GM23248 (cell line): ENCODE results near the gene STXBP4. TPM values are rescaled to one million over a fixed set of nuclear protein-coding genes. Genes with fewer than 3 reads are reported as not detected.

ENCODE experiments used
- DNase-seq: peaks from one replicate; pipeline ENCODE4 v3.0.0-alpha.2; 2015
- H2AFZ ChIP-seq: fragments of 200-600 bp; sonication (generic); 2 replicates; pipeline ENCODE4 v1.6.1; 2016; ENCODE audit warnings: antibody characterized with exemption
- H3F3A ChIP-seq: fragments of 200-600 bp; sonication (generic); 2 replicates; pipeline ENCODE4 v1.6.1; 2016; ENCODE audit warnings: mild to moderate bottlenecking, antibody characterized with exemption, mixed run types; ENCODE audit not compliant: insufficient read depth
- H3K27ac ChIP-seq: fragments of 200-600 bp; sonication (generic); 2 replicates; pipeline ENCODE4 v1.5.1; 2016; ENCODE audit warnings: mild to moderate bottlenecking
- H3K27me3 ChIP-seq: fragments of 200-600 bp; sonication (generic); replicated peaks from 2 replicates; pipeline ENCODE4 v1.6.1; 2016; ENCODE audit warnings: mild to moderate bottlenecking; ENCODE audit not compliant: insufficient read depth
- H3K36me3 ChIP-seq: fragments of 200-600 bp; sonication (generic); 2 replicates; pipeline ENCODE4 v1.6.1; 2016; ENCODE audit warnings: low read depth, mild to moderate bottlenecking
- H3K4me1 ChIP-seq: fragments of 200-600 bp; sonication (generic); 2 replicates; pipeline ENCODE4 v1.6.1; 2016; ENCODE audit warnings: mild to moderate bottlenecking; ENCODE audit not compliant: insufficient read depth
- H3K4me2 ChIP-seq: fragments of 200-600 bp; sonication (generic); one replicate; pipeline ENCODE4 v1.6.1; 2016; ENCODE audit warnings: mild to moderate bottlenecking; ENCODE audit not compliant: unreplicated experiment
- H3K4me3 ChIP-seq: fragments of 200-600 bp; sonication (generic); 2 replicates; pipeline ENCODE4 v1.5.1; 2016; ENCODE audit warnings: mild to moderate bottlenecking
- H3K79me2 ChIP-seq: fragments of 200-600 bp; sonication (generic); 2 replicates; pipeline ENCODE4 v1.6.1; 2016; ENCODE audit warnings: mild to moderate bottlenecking; ENCODE audit not compliant: insufficient read depth
- H3K9ac ChIP-seq: fragments of 200-600 bp; sonication (generic); 2 replicates; pipeline ENCODE4 v1.6.1; 2016; ENCODE audit warnings: mild to moderate bottlenecking
- H3K9me2 ChIP-seq: fragments of 200-600 bp; sonication (generic); 2 replicates; pipeline ENCODE4 v1.6.1; 2016; ENCODE audit warnings: mixed run types, mild to moderate bottlenecking, moderate library complexity; ENCODE audit not compliant: insufficient read depth
- H3K9me3 ChIP-seq: fragments of 200-600 bp; sonication (generic); one replicate; pipeline ENCODE4 v1.6.1; 2017; ENCODE audit warnings: low read depth
- H4K20me1 ChIP-seq: fragments of 200-600 bp; sonication (generic); 2 replicates; pipeline ENCODE4 v1.6.0; 2016; ENCODE audit not compliant: insufficient read depth
- EZH2 ChIP-seq: fragments of 200-600 bp; sonication (generic); IDR thresholded peaks from 2 replicates; pipeline ENCODE4 v1.6.1; 2018; ENCODE audit warnings: antibody characterized with exemption, mild to moderate bottlenecking; ENCODE audit not compliant: insufficient read depth, poor library complexity, severe bottlenecking
- EZH2phosphoT487 ChIP-seq: fragments of 200-600 bp; sonication (generic); IDR thresholded peaks from 2 replicates; pipeline ENCODE4 v1.6.1; 2018; ENCODE audit warnings: antibody characterized with exemption, moderate library complexity, mild to moderate bottlenecking, low read depth; ENCODE audit not compliant: insufficient read depth
- WGBS, 2 experiments: methylation state at CpG; one replicate each; pipeline ENCODE4 v1.1.6; 2015 to 2017; ENCODE audit warnings: low lambda C conversion rate in 2 of 2, low coverage in 1 of 2; ENCODE audit errors: missing lambda C conversion rate in 2 of 2; 5-methylcytosine and 5-hydroxymethylcytosine counted together
- in situ Hi-C: fragments of 300-500 bp; cut with MboI; formaldehyde crosslinking; loops from 2 replicates; pipeline ENCODE4 v1.15.0; 2020
- polyA plus RNA-seq: library from polyadenylated mRNA; unstranded; fragments of >200 nt; fragmentation: Nextera tagmentation; extraction: Ambion mirVana; gene quantifications from 2 replicates; pipeline ENCODE4 v1.2.1, GENCODE V29; 2016
- total RNA-seq: library from RNA; depleted of rRNA; stranded (reverse); fragments of >200 nt; shearing (Covaris generic); gene quantifications from 2 replicates; pipeline ENCODE4 v1.2.3, GENCODE V29; 2014

Gene STXBP4
- total and polyA plus RNA-seq, 2 experiments from 2014 or later: 5.9 to 8.7 TPM

DNA sequence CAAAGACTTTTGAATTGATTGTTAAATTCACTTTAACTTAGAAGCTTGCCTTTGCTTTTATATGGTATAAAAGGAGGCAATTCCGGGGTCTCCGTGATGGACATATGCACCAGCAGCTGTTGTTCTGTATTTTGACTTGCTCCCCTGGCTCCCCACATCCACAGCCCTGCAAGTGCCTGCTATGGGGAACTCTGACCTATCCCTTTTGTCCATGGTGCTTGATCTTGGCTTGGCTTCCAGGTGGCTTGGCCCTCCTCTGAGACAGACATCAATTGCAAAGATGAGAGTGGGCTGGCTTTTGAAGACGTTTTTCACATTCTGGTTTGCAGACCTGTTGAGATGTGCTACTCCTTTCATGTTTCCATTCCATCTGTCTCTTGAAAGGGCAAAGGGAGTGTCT, 41.0 kb upstream of the STXBP4 start:
- Histone ChIP-seq H3K4me2 (no peak overlapping the region), H3K27me3 (no peaks in the 10 kb centered on the region), H3K9me2 (no peaks in the 10 kb centered on the region), H3K4me1 (no peaks in the 10 kb centered on the region), H2AFZ (no peak overlapping the region), H4K20me1 (no peaks in the 10 kb centered on the region), H3F3A (no peaks in the 10 kb centered on the region), H3K27ac (no peak overlapping the region), H3K9me3 (no peaks in the 10 kb centered on the region), H3K4me3 (no peak overlapping the region), H3K79me2 (no peaks in the 10 kb centered on the region), H3K36me3 (no peaks in the 10 kb centered on the region), H3K9ac (no peak overlapping the region)
- in situ Hi-C loops: no loop called here
- DNase-seq: no peak
- WGBS, 2 experiments: 65 to 69% methylated on average over 3 of the region's 3 CpGs
- TF ChIP-seq EZH2: no peak
- no peak for TF ChIP-seq EZH2phosphoT487

- in situ Hi-C loops: no loop called here
- H3K4me3 ChIP-seq: no peak overlapping the region
- no peak overlapping the region for H2AFZ ChIP-seq
- no peaks in the 10 kb centered on the region for H4K20me1 ChIP-seq
- no peaks in the 10 kb centered on the region for H3K27me3 ChIP-seq
- no peaks in the 10 kb centered on the region for H3K4me1 ChIP-seq
- H3K9me2 ChIP-seq: no peaks in the 10 kb centered on the region
- no peak overlapping the region for H3K9ac ChIP-seq
- H3F3A ChIP-seq: no peaks in the 10 kb centered on the region
- no peaks in the 10 kb centered on the region for H3K36me3 ChIP-seq
- H3K4me2 ChIP-seq: no peak overlapping the region
- no peak for DNase-seq
- WGBS, 2 experiments: 95 to 100% methylated on average over 1 of the region's 1 CpG
- no peaks in the 10 kb centered on the region for H3K79me2 ChIP-seq
- H3K9me3 ChIP-seq: no peaks in the 10 kb centered on the region
- TF ChIP-seq EZH2phosphoT487: no peak
- no peak for TF ChIP-seq EZH2
- no peak overlapping the region for H3K27ac ChIP-seq
These were observed 35.9 kb upstream of the STXBP4 start for GRCh38 chr17:54932711-54933110.

GRCh38 chr17:54933921-54934320, 34.6 kb upstream of the STXBP4 start:
- no peaks in the 10 kb centered on the region for H3F3A ChIP-seq
- no peaks in the 10 kb centered on the region for H3K36me3 ChIP-seq
- no peaks in the 10 kb centered on the region for H3K79me2 ChIP-seq
- H3K27ac ChIP-seq: no peak overlapping the region
- WGBS, 2 experiments: 95% methylated on average over 3 of the region's 3 CpGs
- no peak overlapping the region for H2AFZ ChIP-seq
- no peaks in the 10 kb centered on the region for H3K27me3 ChIP-seq
- no peaks in the 10 kb centered on the region for H4K20me1 ChIP-seq
- no peak overlapping the region for H3K9ac ChIP-seq
- no peak for DNase-seq
- in situ Hi-C loops: no loop called here
- no peaks in the 10 kb centered on the region for H3K4me1 ChIP-seq
- TF ChIP-seq EZH2 (no peak), EZH2phosphoT487 (no peak)
- no peaks in the 10 kb centered on the region for H3K9me3 ChIP-seq
- H3K9me2 ChIP-seq: no peaks in the 10 kb centered on the region
- H3K4me2 ChIP-seq: no peak overlapping the region
- no peak overlapping the region for H3K4me3 ChIP-seq

- Histone ChIP-seq H3K36me3 (no peaks in the 10 kb centered on the region), H2AFZ (no peak overlapping the region), H3K4me3 (no peak overlapping the region), H3F3A (no peaks in the 10 kb centered on the region), H3K4me2 (no peak overlapping the region), H3K27me3 (no peaks in the 10 kb centered on the region), H3K79me2 (no peaks in the 10 kb centered on the region), H3K9me3 (no peaks in the 10 kb centered on the region), H3K9me2 (no peaks in the 10 kb centered on the region), H3K4me1 (no peaks in the 10 kb centered on the region), H4K20me1 (no peaks in the 10 kb centered on the region), H3K9ac (no peak overlapping the region), H3K27ac (no peak overlapping the region)
- in situ Hi-C loops: no loop called here
- DNase-seq: no peak
- WGBS, 2 experiments: 96 to 98% methylated on average over 5 of the region's 5 CpGs
- TF ChIP-seq EZH2 (no peak), EZH2phosphoT487 (no peak)
These were observed 33.1 kb upstream of the STXBP4 start for GRCh38 chr17:54935471-54935870.

DNA sequence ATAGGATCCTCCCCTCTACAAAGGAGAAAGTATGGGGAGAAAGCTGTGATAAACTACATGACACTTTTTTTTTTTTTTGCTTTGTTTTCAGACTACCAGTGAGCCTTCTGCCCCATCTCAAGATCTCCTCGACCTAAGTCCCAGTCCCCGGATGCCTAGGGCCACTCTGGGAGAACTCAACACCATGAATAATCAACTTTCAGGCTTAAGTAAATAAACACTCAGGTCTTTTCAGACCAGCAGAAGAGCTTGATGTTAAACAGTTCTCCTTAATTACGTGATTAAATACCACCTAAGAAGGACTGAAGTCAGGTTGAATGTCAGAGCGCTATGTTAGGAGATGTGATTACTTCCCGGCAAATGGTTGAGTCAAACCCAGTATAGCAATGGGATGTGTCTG, 31.5 kb upstream of the STXBP4 start:
- Histone ChIP-seq H3K79me2 (no peaks in the 10 kb centered on the region), H2AFZ (no peak overlapping the region), H3K36me3 (no peaks in the 10 kb centered on the region), H3K4me1 (no peaks in the 10 kb centered on the region), H3K4me2 (no peak overlapping the region), H3K9ac (no peak overlapping the region), H3K9me3 (no peaks in the 10 kb centered on the region), H3K4me3 (no peak overlapping the region), H3K27ac (no peak overlapping the region), H3K9me2 (no peaks in the 10 kb centered on the region), H3K27me3 (no peaks in the 10 kb centered on the region), H4K20me1 (no peaks in the 10 kb centered on the region), H3F3A (no peaks in the 10 kb centered on the region)
- TF ChIP-seq EZH2 (no peak), EZH2phosphoT487 (no peak)
- DNase-seq: no peak
- in situ Hi-C loops: no loop called here
- 61 to 62% methylated on average over 5 of the region's 5 CpGs for WGBS, 2 experiments
